ENCODE data around the gene FASLG. TPM values are rescaled to one million over a fixed set of nuclear protein-coding genes. Genes with fewer than 3 reads are reported as not detected.
"Not testable (repeated sequence)": the region's sequence is repeated elsewhere in the genome, so short reads cannot be mapped to it uniquely, and the experiment has no call there.

FASLG gene
- polyA plus RNA-seq, 10 donors, result 0.10 to 0.29 (median 0.18) TPM; not detected in 4

- no peak for DNase-seq
Observed at GRCh38 chr1:172680733-172681275, 21.9 kb downstream of the FASLG start.

DNA sequence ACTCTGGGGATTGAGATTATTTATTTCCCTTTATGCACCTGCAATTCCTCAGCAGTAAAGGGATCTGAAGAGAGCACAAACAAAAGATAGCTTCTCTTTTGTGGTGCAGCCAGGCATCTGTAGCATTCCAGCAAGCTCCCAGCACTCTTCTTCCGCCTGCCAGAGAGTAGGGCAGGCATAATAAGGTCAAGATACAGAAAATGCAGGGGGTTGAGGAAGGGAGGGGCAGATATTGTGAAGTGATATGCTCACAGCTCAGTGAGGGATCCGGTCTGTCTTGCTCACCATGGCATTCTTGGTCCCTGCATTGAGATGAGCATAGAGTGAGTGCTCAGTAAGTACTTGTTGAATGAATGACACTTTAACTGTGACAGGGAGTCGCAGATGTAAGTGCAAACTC, 23.9 kb downstream of the FASLG start:
- no peak for DNase-seq

GRCh38 chr1:172686143-172686542, 27.2 kb downstream of the FASLG start:
- DNase-seq, result no peak

GRCh38 chr1:172688428-172689085, 29.7 kb downstream of the FASLG start:
- DNase-seq, result not testable (repeated sequence)

DNA sequence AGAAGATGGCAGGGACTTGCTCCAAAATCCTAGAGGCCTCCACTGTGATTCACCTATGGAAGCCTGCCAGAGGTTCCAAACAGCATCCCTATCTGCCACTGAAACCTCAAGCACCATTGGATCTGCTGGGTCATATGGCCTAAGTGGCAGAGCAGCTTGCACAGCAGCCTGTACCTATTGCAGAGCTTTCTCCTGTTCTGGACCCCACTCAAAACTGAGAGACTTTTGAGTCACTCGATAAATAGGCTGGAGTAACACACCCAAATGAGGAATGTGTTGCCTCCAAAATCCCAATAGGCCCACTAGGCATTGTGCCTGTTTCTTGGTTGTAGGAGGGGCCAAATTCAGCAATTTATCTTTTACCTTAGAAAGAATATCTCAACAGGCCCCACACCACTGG, 32.0 kb downstream of the FASLG start:
- not testable (repeated sequence) for DNase-seq

- DNase-seq, result no peak
Observed at GRCh38 chr1:172697534-172698002, 38.7 kb downstream of the FASLG start.

- DNase-seq, result no peak
Observed at GRCh38 chr1:172698224-172698623, 39.3 kb downstream of the FASLG start.

DNA sequence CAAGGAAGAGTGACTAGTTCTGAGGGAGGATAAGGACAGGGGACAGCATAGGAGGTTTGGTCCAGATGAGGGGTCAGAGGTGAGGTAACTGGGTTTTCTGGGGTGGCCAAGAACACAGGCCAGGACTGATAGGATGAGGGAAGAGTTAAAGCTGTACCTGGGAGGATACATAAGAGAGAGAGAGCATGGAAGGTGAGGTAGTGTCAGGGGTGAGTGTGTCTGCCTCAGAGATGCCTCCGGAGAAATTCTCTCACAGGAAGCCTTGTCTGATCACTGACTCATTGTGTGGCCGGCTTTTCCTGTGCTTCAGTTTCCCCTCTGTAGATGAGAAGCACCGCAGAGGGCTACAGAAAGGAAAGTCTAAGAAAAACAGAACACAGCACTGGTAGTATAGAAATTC, 40.2 kb downstream of the FASLG start:
- no peak for DNase-seq

- no peak for DNase-seq
Observed at GRCh38 chr1:172699695-172700227, 40.9 kb downstream of the FASLG start.

DNA sequence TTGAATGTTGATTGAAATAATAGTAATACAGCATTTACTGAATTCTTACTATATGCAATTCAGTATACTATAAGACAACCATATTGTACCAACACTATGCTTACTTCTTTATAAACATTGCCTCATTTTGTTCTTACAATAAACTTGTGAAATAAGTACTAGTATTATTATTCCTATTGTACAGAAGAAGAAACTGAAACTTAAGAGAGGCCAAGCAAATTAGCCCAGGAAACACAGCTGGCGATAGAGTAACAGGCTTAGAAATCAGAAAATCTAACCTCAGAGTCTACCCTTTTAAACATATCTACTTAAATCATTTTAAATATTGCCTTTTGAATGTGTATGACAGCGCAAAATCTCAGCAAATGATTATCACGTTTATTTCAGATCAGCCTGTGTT, 41.7 kb downstream of the FASLG start:
- DNase-seq, result no peak

DNA sequence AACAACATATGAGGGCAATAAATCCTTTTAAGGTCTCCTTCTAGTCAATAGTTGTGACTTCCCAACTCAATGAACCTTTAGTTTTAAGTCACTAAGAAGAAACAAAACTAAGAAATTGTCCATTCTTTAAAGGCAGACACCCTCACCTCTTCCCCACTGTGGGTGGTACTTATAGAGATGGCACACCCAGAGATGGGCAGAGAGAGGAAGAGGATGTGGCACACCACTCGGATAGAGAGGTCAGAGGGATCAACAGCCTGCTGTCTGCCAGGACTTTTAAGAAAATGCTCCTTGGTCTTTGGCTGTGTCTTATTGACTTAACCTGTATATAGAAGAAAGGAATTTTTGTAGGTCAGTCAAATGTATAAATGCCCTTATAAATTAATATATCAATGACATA, 45.1 kb downstream of the FASLG start:
- no peak for DNase-seq

DNA sequence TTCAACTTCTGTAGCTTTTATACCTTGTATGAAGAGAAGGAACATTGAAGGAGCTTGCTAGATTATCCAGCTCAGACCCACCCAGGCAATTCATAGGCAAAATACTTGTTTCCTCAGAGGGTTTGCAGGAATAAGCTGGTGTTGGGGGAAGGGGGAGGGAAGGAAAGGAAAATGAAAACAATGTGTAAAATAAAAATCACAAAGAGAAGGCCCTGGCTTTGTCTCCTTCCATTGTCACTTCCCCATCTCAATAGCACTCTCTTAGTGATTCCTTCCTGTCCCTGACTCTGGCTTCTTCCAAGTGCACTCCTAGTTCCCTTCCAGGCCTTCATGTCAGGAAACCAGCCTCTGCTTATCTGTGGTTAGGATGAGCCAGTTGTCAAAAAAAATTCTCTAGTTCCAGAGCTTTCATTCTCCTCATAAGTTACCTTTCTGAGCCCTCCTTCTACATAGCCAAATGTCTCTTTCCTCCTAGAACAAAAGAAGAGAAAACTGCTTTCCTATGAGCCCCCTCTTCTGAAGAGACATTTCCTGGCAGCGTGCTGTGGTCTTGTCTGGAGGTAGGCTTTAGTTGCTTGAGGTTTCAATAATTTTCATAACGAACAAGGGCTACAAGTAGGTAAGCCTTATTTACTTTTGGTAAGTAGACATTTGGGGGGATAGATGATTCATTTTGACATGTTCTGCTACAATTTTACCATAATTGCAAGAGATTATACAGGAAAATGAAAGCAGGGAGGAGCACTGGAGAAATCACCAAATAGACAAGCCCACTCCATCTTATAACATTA, 45.7 kb downstream of the FASLG start:
- DNase-seq, result no peak

DNA sequence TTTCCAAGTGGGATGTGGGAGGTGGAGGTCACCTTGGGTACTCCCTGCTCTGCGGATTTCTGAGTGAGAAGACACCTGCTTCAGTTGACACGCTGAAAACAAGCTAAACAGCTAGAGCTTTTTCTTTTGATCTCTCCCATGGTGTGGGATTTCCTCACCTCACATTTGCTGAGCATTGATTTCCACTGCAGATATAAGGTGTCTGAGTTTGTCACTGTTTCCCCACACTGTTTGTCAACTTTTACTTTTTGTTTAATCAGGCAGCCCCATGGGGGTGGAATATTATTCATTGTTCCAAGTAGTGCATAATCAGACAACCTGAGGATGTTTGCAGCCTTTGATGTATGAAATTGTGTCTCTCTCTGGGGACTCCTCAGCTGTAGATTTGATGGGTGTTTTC, 49.5 kb downstream of the FASLG start:
- no peak for DNase-seq

- no peak for DNase-seq
Observed at GRCh38 chr1:172711558-172711957, 52.7 kb downstream of the FASLG start.

DNA sequence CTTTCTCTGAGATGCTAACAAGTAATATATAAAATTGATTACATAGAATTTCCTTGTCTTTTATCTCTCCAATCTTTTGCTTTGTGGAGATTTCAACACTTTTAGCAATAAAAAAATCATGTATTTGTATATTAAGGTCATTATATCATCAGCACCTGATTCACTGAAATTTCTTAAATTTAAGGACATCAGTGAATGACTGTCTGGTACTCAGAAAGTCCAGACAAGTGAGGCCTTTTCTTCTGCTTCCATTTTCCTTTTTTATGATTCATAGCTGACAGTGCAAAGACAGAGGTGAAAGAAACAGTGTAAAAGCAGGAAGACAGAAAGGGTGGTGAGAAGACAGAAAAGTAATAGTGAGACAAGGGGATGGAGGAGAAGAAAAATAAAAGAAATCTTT, 54.6 kb downstream of the FASLG start:
- DNase-seq, result no peak

Other genes starting within 250 kb of the FASLG start
- gene C1orf105, start 238.4 kb upstream of the FASLG start, polyA plus RNA-seq (ENCODE audit: insufficient read length in 10 of 10), result 100 to 1,000 TPM in 5 of 10 donors, 10 to 100 TPM in 5; 65.5 to 154 (median 104) TPM
- 10 to 100 TPM; 22.2 to 30.5 (median 26.6) TPM for gene PIGC, start 215.0 kb upstream of the FASLG start, polyA plus RNA-seq (ENCODE audit: insufficient read length in 10 of 10)
- 10 to 100 TPM; 27.8 to 46.6 (median 34.8) TPM for gene SUCO, start 126.0 kb upstream of the FASLG start, polyA plus RNA-seq (ENCODE audit: insufficient read length in 10 of 10)

All from muscle of back (tissue), 11 donors.